ENCODE measurements around the gene EVI2A. TPM values are rescaled to one million over a fixed set of nuclear protein-coding genes. Genes with fewer than 3 reads are reported as not detected.
"Not testable (repeated sequence)": the region's sequence is repeated elsewhere in the genome, so short reads cannot be mapped to it uniquely, and the experiment has no call there.

Gene EVI2A
- total and polyA plus RNA-seq, 5 donors from 2014 or later: 47.5 to 111 (median 68.0) TPM

GRCh38 chr17:31345191-31345747 is 23.8 kb upstream of the EVI2A start:
- not testable (repeated sequence) for H3K27me3 Mint-ChIP-seq; H3K4me1 Mint-ChIP-seq; DNase-seq; H3K4me3 ChIP-seq (ENCODE audit: low read depth, low read length); H3K4me1 ChIP-seq (ENCODE audit: control insufficient read depth, insufficient read depth, low read length, poor library complexity, severe bottlenecking); H3K27me3 ChIP-seq (ENCODE audit: control insufficient read depth, insufficient read depth, low read length); H3K9me3 Mint-ChIP-seq; H3K27ac ChIP-seq (ENCODE audit: insufficient read depth, low read length, poor library complexity, severe bottlenecking); H3K27ac Mint-ChIP-seq; H3K9me3 ChIP-seq (ENCODE audit: control insufficient read depth in 2 of 2, low read length in 2 of 2); ATAC-seq (ENCODE audit: low read depth in 2 of 2); H3K4me3 Mint-ChIP-seq
- peaks cover 58% of the 10 kb centered on the region for H3K36me3 ChIP-seq (ENCODE audit: control insufficient read depth, insufficient read depth, low read length)
- H3K36me3 Mint-ChIP-seq: peaks cover 28% of the 10 kb centered on the region

DNA sequence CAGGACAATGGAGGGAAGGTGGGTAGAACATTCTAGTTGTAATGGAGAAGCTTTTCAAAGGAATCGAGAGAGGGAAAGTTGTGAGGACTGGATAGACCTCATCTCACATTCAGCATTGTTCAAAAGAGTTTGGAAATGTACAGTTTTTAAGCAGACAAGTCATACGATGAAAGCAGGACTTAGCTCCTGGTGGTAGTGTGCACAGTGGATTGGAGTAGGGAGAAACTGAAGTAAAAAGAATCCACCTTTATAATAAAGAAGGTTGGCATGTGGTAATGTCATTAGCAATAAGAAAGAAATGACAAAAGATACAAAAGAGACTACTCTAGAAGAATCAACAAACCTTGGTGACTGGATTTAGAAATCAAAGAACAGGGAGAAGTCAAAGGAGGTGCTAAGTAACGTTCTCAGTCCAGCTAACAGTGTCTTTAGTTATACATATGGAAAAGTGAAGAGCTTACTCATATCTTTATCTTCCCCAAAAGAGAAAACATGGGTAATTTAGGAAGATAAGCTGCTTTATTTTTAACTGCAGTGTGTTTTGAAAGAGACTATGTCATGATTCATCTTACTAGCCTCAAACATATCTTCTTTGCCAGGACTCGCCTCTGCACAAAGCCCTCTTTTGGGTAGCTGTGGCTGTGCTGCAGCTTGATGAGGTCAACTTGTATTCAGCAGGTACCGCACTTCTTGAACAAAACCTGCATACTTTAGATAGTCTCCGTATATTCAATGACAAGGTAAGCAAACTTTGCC is 18.7 kb upstream of the EVI2A start:
- Mint-ChIP-seq H3K4me1 (peaks cover 0 to 5% (median under 1%) of the 10 kb centered on the region in 4 donors), H3K27ac (peak overlapping the region in 1 of 3 donors; percentile 2)
- ATAC-seq (ENCODE audit: low read depth in 2 of 2): no peak

GRCh38 chr17:31329221-31329620 is 7.8 kb upstream of the EVI2A start:
- Histone ChIP-seq H3K27me3 (ENCODE audit: control insufficient read depth, insufficient read depth, low read length) (no peaks in the 10 kb centered on the region), H3K27ac (ENCODE audit: insufficient read depth, low read length, poor library complexity, severe bottlenecking) (no peak overlapping the region), H3K36me3 (ENCODE audit: control insufficient read depth, insufficient read depth, low read length) (peaks cover 43% of the 10 kb centered on the region), H3K4me3 (ENCODE audit: low read depth, low read length) (no peak overlapping the region), H3K4me1 (ENCODE audit: control insufficient read depth, insufficient read depth, low read length, poor library complexity, severe bottlenecking) (no peaks in the 10 kb centered on the region), H3K9me3 (ENCODE audit: control insufficient read depth in 2 of 2, low read length in 2 of 2) (no peaks in the 10 kb centered on the region)
- Mint-ChIP-seq H3K27ac (no peak overlapping the region), H3K4me3 (no peak overlapping the region), H3K9me3 (no peaks in the 10 kb centered on the region), H3K4me1 (peaks cover 2 to 24% (median 14%) of the 10 kb centered on the region in 4 donors), H3K27me3 (no peaks in the 10 kb centered on the region), H3K36me3 (peaks cover 36% of the 10 kb centered on the region)
- DNase-seq (no peak), ATAC-seq (ENCODE audit: low read depth in 2 of 2) (no peak)

More for the DNA sequence above, 18.7 kb upstream of the EVI2A start:
- Histone ChIP-seq H3K36me3 (ENCODE audit: control insufficient read depth, insufficient read depth, low read length) (peaks cover 87% of the 10 kb centered on the region), H3K4me3 (ENCODE audit: low read depth, low read length) (no peak overlapping the region), H3K4me1 (ENCODE audit: control insufficient read depth, insufficient read depth, low read length, poor library complexity, severe bottlenecking) (no peaks in the 10 kb centered on the region), H3K9me3 (ENCODE audit: control insufficient read depth in 2 of 2, low read length in 2 of 2) (no peaks in the 10 kb centered on the region), H3K27me3 (ENCODE audit: control insufficient read depth, insufficient read depth, low read length) (no peaks in the 10 kb centered on the region), H3K27ac (ENCODE audit: insufficient read depth, low read length, poor library complexity, severe bottlenecking) (no peak overlapping the region)
- Mint-ChIP-seq H3K27me3 (no peaks in the 10 kb centered on the region), H3K9me3 (peaks cover 0 to 1% (median 0%) of the 10 kb centered on the region in 7 donors), H3K36me3 (peaks cover 34% of the 10 kb centered on the region), H3K4me3 (no peak overlapping the region)
- no peak for DNase-seq

- H3K27me3 Mint-ChIP-seq: no peaks in the 10 kb centered on the region
- H3K4me1 Mint-ChIP-seq: peaks cover 7 to 31% (median 21%) of the 10 kb centered on the region in 4 donors
- no peak overlapping the region for H3K4me3 Mint-ChIP-seq
- peaks cover 41% of the 10 kb centered on the region for H3K36me3 ChIP-seq (ENCODE audit: control insufficient read depth, insufficient read depth, low read length)
- H3K9me3 ChIP-seq (ENCODE audit: control insufficient read depth in 2 of 2, low read length in 2 of 2): no peaks in the 10 kb centered on the region
- no peak for DNase-seq
- H3K36me3 Mint-ChIP-seq: peaks cover 33% of the 10 kb centered on the region
- ATAC-seq (ENCODE audit: low read depth in 2 of 2): no peak
- no peaks in the 10 kb centered on the region for H3K27me3 ChIP-seq (ENCODE audit: control insufficient read depth, insufficient read depth, low read length)
- H3K27ac ChIP-seq (ENCODE audit: insufficient read depth, low read length, poor library complexity, severe bottlenecking): no peak overlapping the region
- H3K4me1 ChIP-seq (ENCODE audit: control insufficient read depth, insufficient read depth, low read length, poor library complexity, severe bottlenecking): no peaks in the 10 kb centered on the region
- H3K27ac Mint-ChIP-seq: no peak overlapping the region
- peaks cover 0 to 1% (median 0%) of the 10 kb centered on the region in 7 donors for H3K9me3 Mint-ChIP-seq
- H3K4me3 ChIP-seq (ENCODE audit: low read depth, low read length): no peak overlapping the region
Observed at GRCh38 chr17:31328160-31328535, 6.7 kb upstream of the EVI2A start.

- no peaks in the 10 kb centered on the region for H3K27me3 Mint-ChIP-seq
- H3K9me3 Mint-ChIP-seq: peaks cover 0 to 1% (median 0%) of the 10 kb centered on the region in 7 donors
- peaks cover 10 to 31% (median 23%) of the 10 kb centered on the region in 4 donors for H3K4me1 Mint-ChIP-seq
- ATAC-seq (ENCODE audit: low read depth in 2 of 2): no peak
- no peak overlapping the region for H3K27ac Mint-ChIP-seq
- Histone ChIP-seq H3K27me3 (ENCODE audit: control insufficient read depth, insufficient read depth, low read length) (no peaks in the 10 kb centered on the region), H3K9me3 (ENCODE audit: control insufficient read depth in 2 of 2, low read length in 2 of 2) (no peaks in the 10 kb centered on the region), H3K27ac (ENCODE audit: insufficient read depth, low read length, poor library complexity, severe bottlenecking) (no peak overlapping the region), H3K4me1 (ENCODE audit: control insufficient read depth, insufficient read depth, low read length, poor library complexity, severe bottlenecking) (peaks cover 2% of the 10 kb centered on the region), H3K4me3 (ENCODE audit: low read depth, low read length) (no peak overlapping the region), H3K36me3 (ENCODE audit: control insufficient read depth, insufficient read depth, low read length) (peaks cover 41% of the 10 kb centered on the region)
- peaks cover 33% of the 10 kb centered on the region for H3K36me3 Mint-ChIP-seq
- no peak for DNase-seq
- no peak overlapping the region for H3K4me3 Mint-ChIP-seq
Observed at GRCh38 chr17:31327534-31328159, 6.2 kb upstream of the EVI2A start.

GRCh38 chr17:31323551-31323950 is 2.1 kb upstream of the EVI2A start:
- Histone ChIP-seq H3K9me3 (ENCODE audit: control insufficient read depth in 2 of 2, low read length in 2 of 2) (no peaks in the 10 kb centered on the region), H3K27ac (ENCODE audit: insufficient read depth, low read length, poor library complexity, severe bottlenecking) (peak overlapping the region; percentile 92), H3K4me3 (ENCODE audit: low read depth, low read length) (no peak overlapping the region), H3K36me3 (ENCODE audit: control insufficient read depth, insufficient read depth, low read length) (peaks cover 21% of the 10 kb centered on the region), H3K4me1 (ENCODE audit: control insufficient read depth, insufficient read depth, low read length, poor library complexity, severe bottlenecking) (peaks cover 24% of the 10 kb centered on the region), H3K27me3 (ENCODE audit: control insufficient read depth, insufficient read depth, low read length) (no peaks in the 10 kb centered on the region)
- peak overlapping the region; percentile 7 to 83 (median 12) for H3K27ac Mint-ChIP-seq
- H3K4me1 Mint-ChIP-seq: peaks cover 11 to 37% (median 25%) of the 10 kb centered on the region in 4 donors
- no peak for DNase-seq
- H3K4me3 Mint-ChIP-seq: peak overlapping the region in 2 of 4 donors; percentile 51 to 82
- peaks cover 0 to 1% (median 0%) of the 10 kb centered on the region in 7 donors for H3K9me3 Mint-ChIP-seq
- H3K27me3 Mint-ChIP-seq: peaks cover 5% of the 10 kb centered on the region
- ATAC-seq (ENCODE audit: low read depth in 2 of 2): no peak
- H3K36me3 Mint-ChIP-seq: peaks cover 23% of the 10 kb centered on the region

GRCh38 chr17:31321966-31322365 is 544 bp upstream of the EVI2A start:
- ATAC-seq (ENCODE audit: low read depth in 2 of 2) (peak; percentile 41 to 58), DNase-seq (peak in 1 of 3 donors; percentile 77)
- peak overlapping the region; percentile 99 for H3K4me3 ChIP-seq (ENCODE audit: low read depth, low read length)
- peaks cover 39% of the 10 kb centered on the region for H3K4me1 ChIP-seq (ENCODE audit: control insufficient read depth, insufficient read depth, low read length, poor library complexity, severe bottlenecking)
- peak overlapping the region; percentile 92 for H3K27ac ChIP-seq (ENCODE audit: insufficient read depth, low read length, poor library complexity, severe bottlenecking)
- Mint-ChIP-seq H3K27me3 (peaks cover 5% of the 10 kb centered on the region), H3K4me3 (peak overlapping the region; percentile 88 to 95 (median 92)), H3K36me3 (peaks cover 21% of the 10 kb centered on the region), H3K27ac (peak overlapping the region; percentile 91 to 96 (median 92)), H3K9me3 (peaks cover 0 to 1% (median 0%) of the 10 kb centered on the region in 7 donors), H3K4me1 (peaks cover 16 to 34% (median 25%) of the 10 kb centered on the region in 4 donors)
- H3K9me3 ChIP-seq (ENCODE audit: control insufficient read depth in 2 of 2, low read length in 2 of 2): no peaks in the 10 kb centered on the region
- H3K36me3 ChIP-seq (ENCODE audit: control insufficient read depth, insufficient read depth, low read length): peaks cover 10% of the 10 kb centered on the region
- H3K27me3 ChIP-seq (ENCODE audit: control insufficient read depth, insufficient read depth, low read length): no peaks in the 10 kb centered on the region

Data from CD4-positive, CD25-positive, alpha-beta regulatory T cell (primary cell).